ENCODE results near the gene CCR8. TPM values are rescaled to one million over a fixed set of nuclear protein-coding genes. Genes with fewer than 3 reads are reported as not detected.

The CCR8 gene
- total RNA-seq, 1 donor from 2014 or later: not detected

DNA sequence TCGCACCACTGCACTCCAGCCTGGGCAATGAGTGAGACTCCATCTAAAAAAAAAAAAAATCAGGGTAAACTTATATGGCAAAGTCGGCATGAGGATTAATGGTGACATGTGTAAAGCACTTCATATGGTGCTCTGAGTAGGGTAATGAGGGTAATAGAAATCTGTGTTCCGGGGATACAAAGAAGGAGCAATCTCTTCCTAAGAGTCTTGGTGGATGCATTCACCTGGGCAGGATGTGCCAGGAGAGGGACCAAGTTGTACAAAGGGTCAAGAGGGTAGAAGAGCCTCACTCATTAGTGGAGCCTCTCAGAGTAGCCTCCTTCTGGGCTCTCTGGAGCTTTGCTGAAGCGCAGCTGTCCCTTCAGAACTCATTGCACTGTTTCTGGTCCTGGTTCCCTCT, 40.4 kb upstream of the CCR8 start:
- TF ChIP-seq, protein P1, sequence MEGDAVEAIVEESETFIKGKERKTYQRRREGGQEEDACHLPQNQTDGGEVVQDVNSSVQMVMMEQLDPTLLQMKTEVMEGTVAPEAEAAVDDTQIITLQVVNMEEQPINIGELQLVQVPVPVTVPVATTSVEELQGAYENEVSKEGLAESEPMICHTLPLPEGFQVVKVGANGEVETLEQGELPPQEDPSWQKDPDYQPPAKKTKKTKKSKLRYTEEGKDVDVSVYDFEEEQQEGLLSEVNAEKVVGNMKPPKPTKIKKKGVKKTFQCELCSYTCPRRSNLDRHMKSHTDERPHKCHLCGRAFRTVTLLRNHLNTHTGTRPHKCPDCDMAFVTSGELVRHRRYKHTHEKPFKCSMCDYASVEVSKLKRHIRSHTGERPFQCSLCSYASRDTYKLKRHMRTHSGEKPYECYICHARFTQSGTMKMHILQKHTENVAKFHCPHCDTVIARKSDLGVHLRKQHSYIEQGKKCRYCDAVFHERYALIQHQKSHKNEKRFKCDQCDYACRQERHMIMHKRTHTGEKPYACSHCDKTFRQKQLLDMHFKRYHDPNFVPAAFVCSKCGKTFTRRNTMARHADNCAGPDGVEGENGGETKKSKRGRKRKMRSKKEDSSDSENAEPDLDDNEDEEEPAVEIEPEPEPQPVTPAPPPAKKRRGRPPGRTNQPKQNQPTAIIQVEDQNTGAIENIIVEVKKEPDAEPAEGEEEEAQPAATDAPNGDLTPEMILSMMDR (IDR thresholded peaks at IDR 0.05; ENCODE audit: partially characterized antibody, unreplicated experiment): no peak
- Mint-ChIP-seq H3K4me1 (ENCODE audit: low read depth, unreplicated experiment) (peaks cover 3% of the 10 kb centered on the region), H3K9me3 (ENCODE audit: unreplicated experiment) (peaks cover 2% of the 10 kb centered on the region), H3K27ac (ENCODE audit: unreplicated experiment) (no peak overlapping the region), H3K27me3 (ENCODE audit: unreplicated experiment) (no peaks in the 10 kb centered on the region), H3K4me3 (ENCODE audit: unreplicated experiment) (no peak overlapping the region), H3K36me3 (ENCODE audit: unreplicated experiment) (no peaks in the 10 kb centered on the region)
- DNase-seq: no peak

DNA sequence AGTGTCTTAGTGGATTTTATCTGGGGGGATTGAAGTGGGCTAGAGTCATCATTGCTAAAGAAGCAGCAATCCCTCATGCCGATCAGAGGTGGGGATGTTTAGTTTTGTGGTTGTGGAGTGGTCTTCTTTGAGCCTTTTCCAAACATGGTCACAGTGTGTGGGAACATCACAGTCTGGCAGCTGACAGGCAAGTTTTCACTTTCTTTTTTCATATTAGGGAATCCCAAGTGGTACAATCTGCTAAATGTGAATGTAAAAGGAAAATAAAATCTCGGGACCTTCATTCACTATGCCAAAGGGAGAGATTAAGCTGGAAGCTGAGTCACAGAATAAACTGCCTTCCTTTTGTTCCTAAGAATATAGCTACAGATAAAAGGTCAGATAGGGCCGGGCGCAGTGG, 39.3 kb upstream of the CCR8 start:
- Mint-ChIP-seq H3K27ac (ENCODE audit: unreplicated experiment) (no peak overlapping the region), H3K4me3 (ENCODE audit: unreplicated experiment) (no peak overlapping the region), H3K27me3 (ENCODE audit: unreplicated experiment) (peaks cover 1% of the 10 kb centered on the region), H3K9me3 (ENCODE audit: unreplicated experiment) (peaks cover 2% of the 10 kb centered on the region), H3K36me3 (ENCODE audit: unreplicated experiment) (no peaks in the 10 kb centered on the region), H3K4me1 (ENCODE audit: low read depth, unreplicated experiment) (peaks cover 3% of the 10 kb centered on the region)
- no peak for DNase-seq
- TF ChIP-seq, protein P1 (IDR thresholded peaks at IDR 0.05; ENCODE audit: partially characterized antibody, unreplicated experiment): no peak

DNA sequence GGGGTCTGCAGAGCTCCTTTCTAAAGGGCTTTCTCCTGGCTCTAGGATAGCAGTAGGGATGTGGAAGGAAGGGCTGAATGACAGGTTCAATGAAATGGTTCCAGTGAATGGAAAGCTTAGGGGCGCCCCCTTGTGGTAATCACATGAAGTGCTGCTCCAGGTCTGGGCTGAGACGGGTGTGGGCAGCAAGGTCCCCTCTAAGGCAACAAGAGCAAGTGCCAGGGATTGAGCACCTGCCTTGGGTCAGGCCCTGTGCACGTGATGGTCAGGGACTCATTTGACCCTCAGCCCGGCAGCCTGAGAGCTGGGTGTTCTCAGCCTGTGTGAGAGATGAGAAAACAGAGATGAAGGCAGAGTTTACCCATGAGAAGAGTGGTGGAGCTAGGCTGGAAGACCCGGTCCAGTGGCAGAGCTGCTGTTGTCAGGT, 37.6 kb upstream of the CCR8 start:
- H3K9me3 Mint-ChIP-seq (ENCODE audit: unreplicated experiment): peaks cover 2% of the 10 kb centered on the region
- H3K27ac Mint-ChIP-seq (ENCODE audit: unreplicated experiment): no peak overlapping the region
- TF ChIP-seq, protein P1 (IDR thresholded peaks at IDR 0.05; ENCODE audit: partially characterized antibody, unreplicated experiment): peak; percentile 95
- H3K4me1 Mint-ChIP-seq (ENCODE audit: low read depth, unreplicated experiment): peaks cover 3% of the 10 kb centered on the region
- H3K4me3 Mint-ChIP-seq (ENCODE audit: unreplicated experiment): no peak overlapping the region
- H3K36me3 Mint-ChIP-seq (ENCODE audit: unreplicated experiment): no peaks in the 10 kb centered on the region
- peaks cover 1% of the 10 kb centered on the region for H3K27me3 Mint-ChIP-seq (ENCODE audit: unreplicated experiment)
- peak; percentile 87 for DNase-seq

DNA sequence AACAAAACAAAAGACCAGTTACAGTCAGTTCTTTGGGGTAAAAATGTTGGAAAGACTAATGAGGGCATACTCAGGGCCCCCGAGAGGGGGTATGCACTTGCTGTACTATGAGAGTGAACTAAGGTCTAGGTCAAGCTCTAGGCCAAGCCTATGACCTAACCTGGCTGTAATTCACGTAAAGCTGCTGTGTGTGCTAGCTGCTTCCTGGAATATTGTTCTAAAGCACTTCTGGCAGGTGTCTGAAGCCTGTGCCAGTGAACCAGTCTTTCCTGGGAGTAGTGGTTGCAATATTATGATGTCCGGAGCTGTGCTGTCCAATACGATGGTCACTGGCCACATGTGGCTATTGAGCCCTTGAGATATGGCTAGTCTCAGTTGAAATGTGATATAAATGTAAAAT, 36.5 kb upstream of the CCR8 start:
- no peaks in the 10 kb centered on the region for H3K36me3 Mint-ChIP-seq (ENCODE audit: unreplicated experiment)
- DNase-seq: no peak
- H3K27ac Mint-ChIP-seq (ENCODE audit: unreplicated experiment): no peak overlapping the region
- TF ChIP-seq, protein P1 (IDR thresholded peaks at IDR 0.05; ENCODE audit: partially characterized antibody, unreplicated experiment): no peak
- H3K4me3 Mint-ChIP-seq (ENCODE audit: unreplicated experiment): no peak overlapping the region
- H3K9me3 Mint-ChIP-seq (ENCODE audit: unreplicated experiment): peaks cover 2% of the 10 kb centered on the region
- peaks cover 1% of the 10 kb centered on the region for H3K27me3 Mint-ChIP-seq (ENCODE audit: unreplicated experiment)
- no peaks in the 10 kb centered on the region for H3K4me1 Mint-ChIP-seq (ENCODE audit: low read depth, unreplicated experiment)

DNA sequence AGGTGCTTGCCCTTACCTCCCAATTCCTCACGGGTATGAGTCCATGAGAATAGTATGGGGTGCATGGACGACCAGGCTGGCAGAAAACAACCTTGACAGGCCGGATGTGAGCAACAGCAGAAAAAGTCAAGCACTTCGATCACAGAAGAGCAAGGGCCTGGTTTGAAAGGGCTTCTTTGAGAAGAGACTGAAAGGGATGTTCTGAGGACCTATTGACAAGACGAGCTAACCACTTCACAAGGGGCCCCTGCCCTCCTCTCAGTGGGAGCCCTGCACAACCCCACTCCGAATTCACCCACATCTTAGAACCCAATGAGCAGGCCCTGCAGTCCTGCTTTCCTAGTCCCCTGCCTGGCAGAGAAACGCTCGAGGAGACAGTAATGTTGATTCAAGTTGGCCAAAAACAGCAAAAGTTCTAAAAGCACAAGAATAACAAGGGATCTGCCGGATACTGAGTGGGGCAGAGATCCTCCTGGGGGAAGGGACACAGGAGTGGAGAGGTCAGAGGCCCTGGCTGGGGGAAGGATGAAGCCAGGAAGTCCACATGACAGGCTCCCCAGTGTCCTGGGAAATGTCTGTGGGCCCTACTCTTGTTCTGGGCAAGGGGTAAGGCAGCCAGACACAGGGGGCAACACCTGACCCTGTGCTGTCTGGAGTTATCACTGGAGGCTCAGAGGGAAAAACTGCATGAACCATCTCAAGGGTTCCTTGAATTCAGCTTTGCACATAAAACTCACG, 34.9 kb upstream of the CCR8 start:
- peaks cover 8% of the 10 kb centered on the region for H3K36me3 Mint-ChIP-seq (ENCODE audit: unreplicated experiment)
- no peak for DNase-seq
- H3K27me3 Mint-ChIP-seq (ENCODE audit: unreplicated experiment): peaks cover 1% of the 10 kb centered on the region
- TF ChIP-seq, protein P1 (IDR thresholded peaks at IDR 0.05; ENCODE audit: partially characterized antibody, unreplicated experiment): no peak
- H3K27ac Mint-ChIP-seq (ENCODE audit: unreplicated experiment): no peak overlapping the region
- no peaks in the 10 kb centered on the region for H3K4me1 Mint-ChIP-seq (ENCODE audit: low read depth, unreplicated experiment)
- H3K9me3 Mint-ChIP-seq (ENCODE audit: unreplicated experiment): peaks cover 8% of the 10 kb centered on the region
- no peak overlapping the region for H3K4me3 Mint-ChIP-seq (ENCODE audit: unreplicated experiment)

Data from glutamatergic neuron (in vitro differentiated cells).